Lower leg skin (tissue), 4 donors: ENCODE results near the gene S100Z. TPM values are rescaled to one million over a fixed set of nuclear protein-coding genes. Genes with fewer than 3 reads are reported as not detected.

ENCODE experiments used
- DNase-seq, 2 donors: peaks; one replicate each; pipeline ENCODE4 v3.0.0-alpha.2; 2019; ENCODE audit warnings: low spot score in 2 of 2
- H3K4me3 ChIP-seq: fragments of 200-600 bp; sonication (generic); 2 replicates; pipeline ENCODE4 v1.5.1; 2017; ENCODE audit warnings: mild to moderate bottlenecking, low read depth; ENCODE audit not compliant: poor library complexity, severe bottlenecking
- POLR2A ChIP-seq, 2 donors: fragments of 450-650 bp; IDR thresholded peaks; one replicate each; pipeline ENCODE4 v1.6.1; 2016 to 2017; ENCODE audit warnings: antibody characterized with exemption in 2 of 2, mild to moderate bottlenecking in 1 of 2, moderate library complexity in 1 of 2
- WGBS, 2 donors: methylation state at CpG; one replicate each; pipeline ENCODE4 v1.1.5; 2018; 5-methylcytosine and 5-hydroxymethylcytosine counted together
- intact Hi-C: fragments of 100-400 bp; cut with DNase I; formaldehyde crosslinking; loops from one replicate; pipeline ENCODE4 v1.15.0; 2023; ENCODE audit warnings: low total_unique reads
- total RNA-seq, 4 donors: library from RNA; depleted of rRNA; stranded (reverse); fragments of >200 nt; gene quantifications; one replicate each; pipeline ENCODE4 v1.1.0, GENCODE V29; 2016
- TF ChIP-seq, protein P1 (sequence below), 3 donors: fragments of 450-650 bp; IDR thresholded peaks; one replicate each; pipeline ENCODE4 v1.5.1; 2016; ENCODE audit warnings: antibody characterized with exemption in 3 of 3, mild to moderate bottlenecking in 3 of 3, moderate library complexity in 2 of 3

The S100Z gene
- total RNA-seq, result not detected

DNA sequence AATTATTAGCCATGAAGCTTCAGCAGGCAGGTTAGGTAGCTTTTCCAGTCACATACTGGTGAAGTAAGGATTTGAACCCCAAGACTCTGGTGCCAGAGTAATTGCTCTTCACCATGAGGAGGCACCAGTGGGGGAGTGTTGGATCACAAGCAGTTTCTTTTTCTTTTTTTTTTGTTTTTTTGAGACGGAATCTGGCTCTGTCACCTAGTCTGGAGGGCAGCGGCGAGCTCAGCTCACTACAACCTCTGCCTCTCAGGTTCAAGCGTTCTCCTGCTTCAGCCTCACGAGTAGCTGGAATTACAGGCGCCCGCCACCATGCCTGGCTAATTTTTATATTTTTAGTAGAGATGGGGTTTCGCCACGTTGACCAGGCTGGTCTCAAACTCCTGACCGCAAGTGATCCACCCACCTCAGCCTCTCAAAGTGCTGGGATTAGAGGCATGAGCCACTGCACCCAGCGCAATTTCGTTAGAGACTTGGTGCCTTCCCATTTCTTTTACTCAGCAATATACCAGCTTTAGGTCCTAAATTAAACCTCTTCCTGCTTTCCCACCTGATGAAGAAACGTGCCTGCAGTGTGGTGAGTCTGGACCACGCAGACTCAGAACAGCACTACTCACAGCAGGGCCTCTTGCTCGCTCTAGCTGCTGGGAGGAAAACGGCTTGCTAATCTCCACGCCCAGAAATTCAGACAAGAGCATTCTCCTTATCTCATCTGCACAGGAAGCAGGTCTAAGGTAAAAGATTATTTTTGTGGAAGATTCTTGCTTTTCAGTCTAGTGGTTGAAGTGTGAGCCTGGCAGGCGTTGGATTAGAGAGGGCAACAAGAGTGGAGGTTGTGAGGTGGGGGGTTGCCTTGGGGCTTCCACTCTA lies at the start of gene S100Z:
Gene S100Z (plus strand): TSS at position 596 of the 873 bp plus-strand sequence. CDS start 25,346 bp downstream, outside the sequence.
- TF ChIP-seq POLR2A (IDR thresholded peaks at IDR 0.05), result no peak
- TF ChIP-seq, protein P1, sequence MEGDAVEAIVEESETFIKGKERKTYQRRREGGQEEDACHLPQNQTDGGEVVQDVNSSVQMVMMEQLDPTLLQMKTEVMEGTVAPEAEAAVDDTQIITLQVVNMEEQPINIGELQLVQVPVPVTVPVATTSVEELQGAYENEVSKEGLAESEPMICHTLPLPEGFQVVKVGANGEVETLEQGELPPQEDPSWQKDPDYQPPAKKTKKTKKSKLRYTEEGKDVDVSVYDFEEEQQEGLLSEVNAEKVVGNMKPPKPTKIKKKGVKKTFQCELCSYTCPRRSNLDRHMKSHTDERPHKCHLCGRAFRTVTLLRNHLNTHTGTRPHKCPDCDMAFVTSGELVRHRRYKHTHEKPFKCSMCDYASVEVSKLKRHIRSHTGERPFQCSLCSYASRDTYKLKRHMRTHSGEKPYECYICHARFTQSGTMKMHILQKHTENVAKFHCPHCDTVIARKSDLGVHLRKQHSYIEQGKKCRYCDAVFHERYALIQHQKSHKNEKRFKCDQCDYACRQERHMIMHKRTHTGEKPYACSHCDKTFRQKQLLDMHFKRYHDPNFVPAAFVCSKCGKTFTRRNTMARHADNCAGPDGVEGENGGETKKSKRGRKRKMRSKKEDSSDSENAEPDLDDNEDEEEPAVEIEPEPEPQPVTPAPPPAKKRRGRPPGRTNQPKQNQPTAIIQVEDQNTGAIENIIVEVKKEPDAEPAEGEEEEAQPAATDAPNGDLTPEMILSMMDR (IDR thresholded peaks at IDR 0.05), result no peak
- peak in 1 of 2 donors; percentile 79 for DNase-seq
- WGBS, 2 donors, result 75 to 84% methylated on average over 18 of the region's 18 CpGs
- H3K4me3 ChIP-seq, result no peak within 1 kb of the TSS
- intact Hi-C loops, result no loop called here

DNA sequence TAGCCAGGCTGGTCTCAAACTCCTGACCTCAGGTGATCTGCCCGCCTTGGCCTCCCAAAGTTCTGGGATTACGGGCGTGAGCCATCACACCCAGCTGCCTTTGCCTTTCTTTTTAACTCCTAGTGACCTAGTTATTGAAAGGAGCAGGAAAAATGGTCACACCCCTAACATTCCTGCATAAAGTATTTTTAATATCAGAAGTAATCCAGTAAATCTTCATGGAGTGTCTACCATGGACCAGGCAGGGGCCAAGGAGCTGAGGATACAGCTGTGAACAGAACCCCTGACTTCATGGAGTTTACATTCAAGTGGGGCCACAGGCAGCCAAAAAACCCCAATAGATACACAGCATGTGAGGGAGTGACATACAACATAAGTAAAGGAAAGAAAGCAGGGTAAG lies 49.2 kb upstream of the S100Z start:
- DNase-seq, result no peak
- no peak overlapping the region for H3K4me3 ChIP-seq
- TF ChIP-seq POLR2A (IDR thresholded peaks at IDR 0.05), result no peak
- TF ChIP-seq, protein P1 (IDR thresholded peaks at IDR 0.05), result no peak
- intact Hi-C loops, result no loop called here
- WGBS, 2 donors, result 62 to 66% methylated on average over 3 of the region's 3 CpGs

DNA sequence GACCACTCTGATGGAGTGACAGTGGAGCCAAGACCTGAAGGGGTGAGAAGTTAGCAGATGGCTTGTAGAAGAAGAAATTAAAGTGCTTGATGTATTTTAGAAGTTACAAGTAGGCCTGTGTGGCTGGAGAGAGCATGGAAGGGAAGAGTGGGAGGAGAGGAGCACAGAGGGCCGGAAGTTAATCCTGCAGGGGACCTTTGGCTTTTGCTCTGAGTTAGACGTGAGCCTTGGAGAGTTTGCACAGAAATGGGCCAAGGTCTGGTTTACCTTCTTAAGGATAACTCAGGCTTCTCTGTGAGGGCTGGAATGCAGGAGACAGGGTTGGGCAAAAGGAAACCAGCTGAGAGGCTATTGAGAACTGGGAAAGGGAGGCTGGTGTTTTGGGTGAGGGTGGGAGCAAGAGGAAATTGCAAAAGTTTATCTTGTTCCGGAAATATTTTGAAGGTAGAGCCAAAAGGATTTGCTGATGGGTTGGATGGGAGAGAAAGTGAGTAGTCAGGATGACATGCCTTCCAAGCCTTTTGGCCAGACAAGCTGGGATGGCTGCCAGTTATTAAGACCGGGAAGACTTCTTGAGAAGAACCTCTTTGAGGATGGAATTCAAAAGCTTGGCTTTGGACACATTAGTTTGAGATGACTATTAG lies 48.5 kb upstream of the S100Z start:
- no peak for DNase-seq
- TF ChIP-seq, protein P1 (IDR thresholded peaks at IDR 0.05), result no peak
- no peak for TF ChIP-seq POLR2A (IDR thresholded peaks at IDR 0.05)
- 42 to 45% methylated on average over 4 of the region's 4 CpGs for WGBS, 2 donors
- intact Hi-C loops, result no loop called here
- H3K4me3 ChIP-seq, result no peak overlapping the region

DNA sequence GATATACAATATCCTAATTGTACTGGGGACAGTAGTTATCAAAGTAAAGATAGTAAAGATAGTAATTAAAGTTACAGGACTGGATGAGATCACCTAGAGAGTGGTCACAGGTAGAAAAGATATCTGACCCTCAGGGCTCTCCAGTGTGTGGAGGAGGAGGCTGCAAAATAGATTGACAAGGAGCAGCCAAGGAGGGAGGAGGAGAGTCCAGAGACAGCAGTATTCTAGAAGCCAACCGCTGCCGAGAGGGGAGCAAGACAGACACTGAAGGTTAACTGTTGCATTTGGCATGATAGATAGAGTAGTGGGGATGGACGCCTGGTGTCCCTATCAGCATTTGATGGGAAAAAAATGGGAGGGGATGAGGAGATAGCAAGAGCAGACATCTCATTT lies 48.0 kb upstream of the S100Z start:
- 76 to 86% methylated on average over 3 of the region's 3 CpGs for WGBS, 2 donors
- H3K4me3 ChIP-seq, result no peak overlapping the region
- DNase-seq, result no peak
- intact Hi-C loops, result no loop called here
- TF ChIP-seq, protein P1 (IDR thresholded peaks at IDR 0.05), result no peak
- TF ChIP-seq POLR2A (IDR thresholded peaks at IDR 0.05), result no peak

DNA sequence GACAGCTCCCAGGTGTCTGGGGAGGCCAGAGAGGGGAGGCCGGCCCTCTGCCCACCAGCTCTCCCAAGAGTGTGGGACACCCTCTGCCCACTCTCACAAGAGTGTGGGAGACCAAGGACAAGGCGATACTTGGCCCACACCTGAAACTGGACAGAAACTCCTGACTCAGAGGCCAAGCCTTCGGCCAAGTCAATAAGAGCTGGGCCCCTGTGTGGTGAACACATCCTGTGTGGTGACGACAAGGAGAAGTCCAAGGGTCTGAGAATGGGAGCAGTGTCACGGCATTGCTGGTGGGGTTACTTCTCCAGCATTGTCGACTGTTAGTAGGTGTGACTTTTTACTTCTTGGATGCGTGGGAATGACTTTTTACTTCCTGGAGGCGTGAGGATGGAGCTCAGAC lies 45.5 kb upstream of the S100Z start:
- WGBS, 2 donors, result 90 to 92% methylated on average over 7 to 8 of the region's 8 CpGs
- no peak for DNase-seq

More for the DNA sequence above, 45.5 kb upstream of the S100Z start:
- intact Hi-C loops, result no loop called here
- TF ChIP-seq, protein P1 (IDR thresholded peaks at IDR 0.05), result no peak
- no peak for TF ChIP-seq POLR2A (IDR thresholded peaks at IDR 0.05)
- no peak overlapping the region for H3K4me3 ChIP-seq
